Astrocyte of the spinal cord (primary cell): ENCODE measurements around the gene USP35.

ENCODE experiments used
- DNase-seq: peaks from one replicate; pipeline ENCODE4 v3.0.0; 2011; ENCODE audit warnings: low read depth, low spot score
- H3K4me3 ChIP-seq: 2 replicates; pipeline ENCODE4 v1.5.1; 2011; ENCODE audit warnings: low read depth, mild to moderate bottlenecking, low read length, moderate library complexity
- CTCF ChIP-seq: IDR thresholded peaks from 2 replicates; pipeline ENCODE4 v1.5.1; 2012; ENCODE audit warnings: low read depth, mild to moderate bottlenecking, low read length, inconsistent platforms
- in situ Hi-C: cut with HindIII; loops from 2 replicates; pipeline ENCODE4 v1.10.0; 2017; ENCODE audit warnings: low sequenced_read_pairs

USP35 gene

GRCh38 chr11:78195917-78196560 lies 7.3 kb downstream of the USP35 start:
- H3K4me3 ChIP-seq = no peak overlapping the region
- in situ Hi-C loops = no loop called here
- no peak for TF ChIP-seq CTCF
- DNase-seq = no peak

- in situ Hi-C loops = no loop called here
- no peak for DNase-seq
- no peak overlapping the region for H3K4me3 ChIP-seq
- no peak for TF ChIP-seq CTCF
These were observed 8.0 kb downstream of the USP35 start for GRCh38 chr11:78196661-78197091.

GRCh38 chr11:78197816-78198215 lies 9.1 kb downstream of the USP35 start:
- TF ChIP-seq CTCF = no peak
- no peak for DNase-seq
- no peak overlapping the region for H3K4me3 ChIP-seq
- in situ Hi-C loops = no loop called here

- in situ Hi-C loops = no loop called here
- no peak for TF ChIP-seq CTCF
- DNase-seq = no peak
- H3K4me3 ChIP-seq = no peak overlapping the region
These were observed 10.4 kb downstream of the USP35 start for GRCh38 chr11:78199015-78199652.

GRCh38 chr11:78199653-78200015 lies 10.9 kb downstream of the USP35 start:
- TF ChIP-seq CTCF = no peak
- no peak for DNase-seq
- in situ Hi-C loops = no loop called here
- no peak overlapping the region for H3K4me3 ChIP-seq

GRCh38 chr11:78200061-78200460 lies 11.3 kb downstream of the USP35 start:
- no peak for DNase-seq
- no peak for TF ChIP-seq CTCF
- H3K4me3 ChIP-seq = no peak overlapping the region
- in situ Hi-C loops = no loop called here
